Lung (tissue), 12 donors: ENCODE measurements around the gene TLR6. TPM values are rescaled to one million over a fixed set of nuclear protein-coding genes. Genes with fewer than 3 reads are reported as not detected.

Source experiments
- ATAC-seq: fragments of 200-7000 bp; cut with Tn5 transposase; one replicate; pipeline ENCODE4 v1.9.1; 2020; ENCODE audit warnings: moderate number of reproducible peaks; ENCODE audit not compliant: insufficient read depth, low FRiP score
- DNase-seq, 3 donors: peaks; one replicate each; pipeline ENCODE4 v3.0.0-alpha.2; 2013 to 2017
- H3K27ac ChIP-seq, 2 donors: one replicate each; pipeline ENCODE4 v1.5.1; 2013; ENCODE audit warnings: mild to moderate bottlenecking in 2 of 2, moderate library complexity in 2 of 2, control low read depth in 1 of 2, inconsistent platforms in 1 of 2, low read depth in 1 of 2, low read length in 1 of 2
- H3K27me3 ChIP-seq, 3 donors: one replicate each; pipeline ENCODE4 v1.5.1; 2013; ENCODE audit warnings: low read length in 2 of 3; ENCODE audit not compliant: control insufficient read depth in 3 of 3, insufficient read depth in 3 of 3
- H3K36me3 ChIP-seq, 4 donors: one replicate each; pipeline ENCODE4 v1.5.1; 2013; ENCODE audit warnings: low read length in 4 of 4, mild to moderate bottlenecking in 1 of 4, moderate library complexity in 1 of 4; ENCODE audit not compliant: control insufficient read depth in 4 of 4, insufficient read depth in 4 of 4
- H3K4me1 ChIP-seq, 5 donors: one replicate each; pipeline ENCODE4 v1.5.1; 2013; ENCODE audit warnings: low read length in 5 of 5, mild to moderate bottlenecking in 2 of 5, moderate library complexity in 1 of 5; ENCODE audit not compliant: control insufficient read depth in 5 of 5, insufficient read depth in 5 of 5
- H3K4me3 ChIP-seq: one replicate; pipeline ENCODE4 v1.5.1; 2013; ENCODE audit warnings: mild to moderate bottlenecking, control low read depth, moderate library complexity
- H3K9ac ChIP-seq, 2 donors: one replicate each; pipeline ENCODE4 v1.5.1; 2013; ENCODE audit warnings: low read length in 2 of 2, control low read depth in 1 of 2; ENCODE audit not compliant: insufficient read depth in 1 of 2
- H3K9me3 ChIP-seq, 4 donors: one replicate each; pipeline ENCODE4 v1.5.1; 2013; ENCODE audit warnings: low read length in 3 of 4, mild to moderate bottlenecking in 1 of 4, moderate library complexity in 1 of 4; ENCODE audit not compliant: control insufficient read depth in 4 of 4, insufficient read depth in 3 of 4
- CTCF ChIP-seq: IDR thresholded peaks from 2 replicates; pipeline ENCODE4 v1.5.1; 2012; ENCODE audit warnings: mild to moderate bottlenecking; ENCODE audit errors: control extremely low read depth, extremely low read depth
- WGBS, 2 donors: extraction: QIAGEN DNeasy Blood & Tissue Kit; methylation state at CpG; one replicate each; pipeline ENCODE4 v1.1.7; 2013; 5-methylcytosine and 5-hydroxymethylcytosine counted together
- polyA plus RNA-seq, 2 donors: library from polyadenylated mRNA; stranded (reverse); fragments of 200-250 nt; gene quantifications; one replicate each; pipeline ENCODE4 v1.2.1, GENCODE V29; 2013
- total RNA-seq, 2 donors: library from RNA; depleted of rRNA in 1 of 2; stranded (reverse); fragments of >200 nt in 1 of 2; gene quantifications; one replicate each; pipeline ENCODE4 v1.2.1, GENCODE V29; 2014 to 2021
- donor health status: control.
- donor health status: control.
- donor health status: Bipolar disorder and iron deficiency.
- donor health status: healthy.
- donor health status: DM: yes; HTN: yes; CAD: no.

TLR6 gene
- total and polyA plus RNA-seq, 4 donors = 0.53 to 6.3 (median 5.0) TPM

GRCh38 chr4:38904090-38904666, 47.6 kb upstream of the TLR6 start:
- H3K36me3 ChIP-seq = peaks cover 13 to 39% (median 16%) of the 10 kb centered on the region in 4 donors
- no peak for TF ChIP-seq CTCF
- no peak overlapping the region for H3K9ac ChIP-seq
- H3K9me3 ChIP-seq = no peaks in the 10 kb centered on the region
- no peak for ATAC-seq
- H3K27ac ChIP-seq = no peak overlapping the region
- H3K4me3 ChIP-seq = no peak overlapping the region
- DNase-seq = no peak
- WGBS, 2 donors = 89 to 91% methylated on average over 10 of the region's 10 CpGs
- no peaks in the 10 kb centered on the region for H3K27me3 ChIP-seq
- H3K4me1 ChIP-seq = peaks cover 0 to 17% (median 0%) of the 10 kb centered on the region in 5 donors

- peaks cover 10 to 33% (median 15%) of the 10 kb centered on the region in 4 donors for H3K36me3 ChIP-seq
- H3K4me3 ChIP-seq = no peak overlapping the region
- H3K27ac ChIP-seq = no peak overlapping the region
- H3K9ac ChIP-seq = no peak overlapping the region
- ATAC-seq (no peak), DNase-seq (peak in 2 of 3 donors; percentile 48 to 53)
- H3K27me3 ChIP-seq = no peaks in the 10 kb centered on the region
- H3K4me1 ChIP-seq = peaks cover 0 to 17% (median 0%) of the 10 kb centered on the region in 5 donors
- no peak for TF ChIP-seq CTCF
- no peaks in the 10 kb centered on the region for H3K9me3 ChIP-seq
Observed at GRCh38 chr4:38902695-38903094, 46.1 kb upstream of the TLR6 start.

- WGBS, 2 donors = 95 to 96% methylated on average over 5 of the region's 5 CpGs
- ATAC-seq (no peak), DNase-seq (no peak)
- no peaks in the 10 kb centered on the region for H3K9me3 ChIP-seq
- no peak for TF ChIP-seq CTCF
- H3K36me3 ChIP-seq = peaks cover 9 to 29% (median 15%) of the 10 kb centered on the region in 4 donors
- no peak overlapping the region for H3K4me3 ChIP-seq
- no peaks in the 10 kb centered on the region for H3K27me3 ChIP-seq
- H3K4me1 ChIP-seq = peaks cover 0 to 17% (median 0%) of the 10 kb centered on the region in 5 donors
- H3K9ac ChIP-seq = no peak overlapping the region
- H3K27ac ChIP-seq = no peak overlapping the region
Observed at GRCh38 chr4:38902221-38902620, 45.6 kb upstream of the TLR6 start.

- ATAC-seq (no peak), DNase-seq (no peak)
- Histone ChIP-seq H3K27ac (no peak overlapping the region), H3K9me3 (no peaks in the 10 kb centered on the region), H3K36me3 (peaks cover 5 to 45% (median 24%) of the 10 kb centered on the region in 4 donors), H3K4me3 (no peak overlapping the region), H3K27me3 (no peaks in the 10 kb centered on the region), H3K9ac (no peak overlapping the region), H3K4me1 (no peaks in the 10 kb centered on the region)
- no peak for TF ChIP-seq CTCF
- WGBS, 2 donors = 93 to 94% methylated on average over 7 of the region's 7 CpGs
Observed at GRCh38 chr4:38898245-38898644, 41.6 kb upstream of the TLR6 start.
